Trophoblast cell (in vitro differentiated cells and primary cell): ENCODE data around the gene APH1B.

Source experiments
- DNase-seq, 2 donors: peaks; one replicate each; pipeline ENCODE4 v3.0.0-alpha.2; 2016
- H2AFZ ChIP-seq: 2 replicates; pipeline ENCODE4 v1.6.1; 2013; ENCODE audit warnings: low read length, moderate library complexity, mild to moderate bottlenecking; ENCODE audit not compliant: insufficient read depth, poor library complexity
- H2AK5ac ChIP-seq: 2 replicates; pipeline ENCODE4 v1.6.1; 2013; ENCODE audit warnings: mild to moderate bottlenecking, low read length
- H2BK120ac ChIP-seq: 2 replicates; pipeline ENCODE4 v1.6.1; 2013; ENCODE audit warnings: low read length, mild to moderate bottlenecking, moderate library complexity; ENCODE audit not compliant: insufficient read depth, poor library complexity
- H2BK12ac ChIP-seq: 2 replicates; pipeline ENCODE4 v1.6.1; 2013; ENCODE audit warnings: mild to moderate bottlenecking, low read length, moderate library complexity
- H2BK5ac ChIP-seq: 2 replicates; pipeline ENCODE4 v1.6.1; 2013; ENCODE audit warnings: low read length, low read depth, moderate library complexity, mild to moderate bottlenecking; ENCODE audit not compliant: poor library complexity
- H3K14ac ChIP-seq: 2 replicates; pipeline ENCODE4 v1.6.1; 2013; ENCODE audit warnings: mild to moderate bottlenecking, low read length
- H3K18ac ChIP-seq: 2 replicates; pipeline ENCODE4 v1.6.1; 2013; ENCODE audit warnings: mild to moderate bottlenecking, low read length
- H3K23ac ChIP-seq: 2 replicates; pipeline ENCODE4 v1.6.1; 2013; ENCODE audit warnings: low read length
- H3K27ac ChIP-seq: 2 replicates; pipeline ENCODE4 v1.5.1; 2013; ENCODE audit warnings: low read depth, mild to moderate bottlenecking, inconsistent platforms, low read length, moderate library complexity
- H3K27me3 ChIP-seq: 2 replicates; pipeline ENCODE4 v1.6.1; 2013; ENCODE audit warnings: inconsistent platforms, mild to moderate bottlenecking, low read length, moderate library complexity; ENCODE audit not compliant: insufficient read depth
- H3K36me3 ChIP-seq, 2 experiments: 1 replicate in 1 of 2; 2 replicates in 1 of 2; pipeline ENCODE4 v1.6.1; 2013; ENCODE audit warnings: low read length in 2 of 2, mild to moderate bottlenecking in 2 of 2, moderate library complexity in 1 of 2; ENCODE audit not compliant: insufficient read depth in 2 of 2, control insufficient read depth in 1 of 2
- H3K4ac ChIP-seq: 2 replicates; pipeline ENCODE4 v1.6.1; 2013; ENCODE audit warnings: low read depth, mild to moderate bottlenecking, low read length, moderate library complexity
- H3K4me1 ChIP-seq, 2 experiments: 1 replicate in 1 of 2; 2 replicates in 1 of 2; pipeline ENCODE4 v1.6.1; 2013; ENCODE audit warnings: low read length in 2 of 2, mild to moderate bottlenecking in 2 of 2, moderate library complexity in 1 of 2; ENCODE audit not compliant: insufficient read depth in 2 of 2, control insufficient read depth in 1 of 2
- H3K4me2 ChIP-seq: 2 replicates; pipeline ENCODE4 v1.6.1; 2013; ENCODE audit warnings: inconsistent platforms, mild to moderate bottlenecking, low read length, moderate library complexity
- H3K4me3 ChIP-seq: 2 replicates; pipeline ENCODE4 v1.5.1; 2013; ENCODE audit warnings: mild to moderate bottlenecking, low read depth, low read length, inconsistent platforms
- H3K79me1 ChIP-seq: one replicate; pipeline ENCODE4 v1.6.1; 2013; ENCODE audit warnings: low read length
- H3K79me2 ChIP-seq: 2 replicates; pipeline ENCODE4 v1.6.1; 2013; ENCODE audit warnings: low read length, mild to moderate bottlenecking; ENCODE audit not compliant: control insufficient read depth, insufficient read depth, poor library complexity
- H3K9ac ChIP-seq: 2 replicates; pipeline ENCODE4 v1.6.1; 2013; ENCODE audit warnings: mild to moderate bottlenecking, low read length
- H3K9me3 ChIP-seq: 2 replicates; pipeline ENCODE4 v1.6.1; 2013; ENCODE audit warnings: low read depth, mild to moderate bottlenecking, control low read depth, inconsistent platforms, low read length; ENCODE audit not compliant: insufficient read depth
- H4K12ac ChIP-seq: 2 replicates; pipeline ENCODE4 v1.6.1; 2013; ENCODE audit warnings: low read depth, mild to moderate bottlenecking, low read length, moderate library complexity
- H4K8ac ChIP-seq: 2 replicates; pipeline ENCODE4 v1.6.1; 2013; ENCODE audit warnings: low read depth, mild to moderate bottlenecking, low read length, moderate library complexity
- H4K91ac ChIP-seq: one replicate; pipeline ENCODE4 v1.6.1; 2013; ENCODE audit warnings: low read depth, mild to moderate bottlenecking, low read length, moderate library complexity
- WGBS: extraction: QIAGEN DNeasy Blood & Tissue Kit; methylation state at CpG from one replicate; pipeline ENCODE4 v1.1.7; 2013; ENCODE audit warnings: missing lambda C conversion rate; ENCODE audit not compliant: insufficient read length, insufficient coverage; ENCODE audit errors: extremely low coverage; 5-methylcytosine and 5-hydroxymethylcytosine counted together

Gene APH1B

DNA sequence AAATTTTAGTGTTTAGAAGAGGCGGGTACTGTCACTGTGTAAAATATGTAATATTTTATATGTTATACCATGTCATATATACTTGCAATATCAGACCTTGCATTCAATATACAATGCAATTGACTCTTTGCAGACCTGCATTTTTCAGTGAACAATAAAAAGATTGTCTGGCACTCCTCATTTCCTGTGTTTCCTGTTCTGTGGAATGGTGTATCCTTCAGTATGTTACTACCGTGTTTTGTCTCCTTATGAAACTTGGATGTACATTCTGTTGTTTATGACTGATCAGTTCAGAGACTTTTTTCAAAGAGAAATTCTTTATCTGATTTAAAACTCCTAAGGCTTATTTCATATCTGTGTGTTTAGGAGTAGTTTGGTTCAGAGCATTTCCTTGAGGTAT lies 31.5 kb downstream of the APH1B start:
- H3K27me3 ChIP-seq = no peaks in the 10 kb centered on the region
- no peaks in the 10 kb centered on the region for H3K79me2 ChIP-seq
- WGBS = no CpG with 5 or more reads among the region's 2 CpGs
- DNase-seq = peak in 1 of 2 donors; percentile 70
- no peak overlapping the region for H3K23ac ChIP-seq
- H3K36me3 ChIP-seq = no peaks in the 10 kb centered on the region
- no peak overlapping the region for H3K4me2 ChIP-seq
- no peak overlapping the region for H4K8ac ChIP-seq
- H3K14ac ChIP-seq = no peak overlapping the region
- H2BK5ac ChIP-seq = no peak overlapping the region
- no peak overlapping the region for H2BK120ac ChIP-seq
- no peak overlapping the region for H2AFZ ChIP-seq
- H4K91ac ChIP-seq = no peak overlapping the region
- H2BK12ac ChIP-seq = no peak overlapping the region
- no peak overlapping the region for H2AK5ac ChIP-seq
- H3K27ac ChIP-seq = no peak overlapping the region
- H3K9me3 ChIP-seq = no peaks in the 10 kb centered on the region
- no peak overlapping the region for H3K4ac ChIP-seq
- H3K4me3 ChIP-seq = no peak overlapping the region
- H3K18ac ChIP-seq = no peak overlapping the region
- H4K12ac ChIP-seq = no peak overlapping the region
- peaks cover 2 to 6% of the 10 kb centered on the region in 2 experiments for H3K4me1 ChIP-seq
- no peak overlapping the region for H3K9ac ChIP-seq
- no peaks in the 10 kb centered on the region for H3K79me1 ChIP-seq

DNA sequence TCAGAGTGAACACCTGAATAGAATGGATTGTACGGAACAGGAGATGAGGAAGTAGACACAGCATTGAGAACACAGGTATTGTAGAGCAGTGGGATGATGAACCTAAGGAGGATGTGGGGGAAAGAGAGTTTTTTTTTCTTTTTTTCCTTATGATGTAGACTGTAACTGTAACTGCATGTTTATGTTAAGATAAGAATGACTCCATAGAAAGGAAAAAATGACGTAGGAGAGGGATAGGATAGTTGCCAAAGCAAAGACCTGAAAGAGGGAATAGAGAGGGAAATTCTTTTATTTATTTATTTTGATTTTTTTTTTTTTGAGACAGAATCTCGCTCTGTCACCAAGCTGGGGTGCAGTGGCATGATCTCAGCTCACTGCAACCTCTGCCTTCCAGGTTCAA lies 33.2 kb downstream of the APH1B start:
- Histone ChIP-seq H3K4me2 (no peak overlapping the region), H3K9ac (no peak overlapping the region), H3K23ac (no peak overlapping the region), H2AFZ (no peak overlapping the region), H3K79me2 (no peaks in the 10 kb centered on the region), H3K4me3 (no peak overlapping the region), H3K9me3 (no peaks in the 10 kb centered on the region), H3K18ac (no peak overlapping the region), H4K91ac (no peak overlapping the region), H2BK12ac (no peak overlapping the region), H3K4ac (no peak overlapping the region), H4K8ac (no peak overlapping the region), H2BK5ac (no peak overlapping the region), H3K4me1 (peaks cover 2 to 6% of the 10 kb centered on the region in 2 experiments), H3K36me3 (no peaks in the 10 kb centered on the region), H4K12ac (no peak overlapping the region), H3K27me3 (no peaks in the 10 kb centered on the region), H2AK5ac (no peak overlapping the region), H3K27ac (no peak overlapping the region), H3K14ac (no peak overlapping the region), H2BK120ac (no peak overlapping the region), H3K79me1 (no peaks in the 10 kb centered on the region)
- DNase-seq = no peak
- no CpG with 5 or more reads among the region's 3 CpGs for WGBS

DNA sequence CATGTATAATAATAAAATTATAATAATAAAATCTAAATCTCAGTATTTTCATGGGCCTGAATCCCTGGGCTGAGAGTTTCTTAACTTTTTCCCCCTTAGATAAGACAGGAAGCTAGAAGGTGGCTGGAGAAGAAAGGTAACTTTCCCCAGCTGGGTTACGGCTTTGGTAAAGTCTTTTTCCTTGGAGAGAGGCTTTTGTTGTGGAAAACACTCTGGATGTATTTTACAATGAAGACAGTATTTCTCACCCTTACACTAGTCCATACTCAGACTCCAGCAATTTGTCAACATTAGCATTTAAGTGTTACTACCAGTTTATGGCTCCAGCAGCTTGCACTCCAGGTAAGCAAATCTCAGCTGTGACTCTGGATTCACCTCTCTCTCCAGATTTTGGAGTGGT lies 34.9 kb downstream of the APH1B start:
- H3K79me2 ChIP-seq = no peaks in the 10 kb centered on the region
- H3K9ac ChIP-seq = no peak overlapping the region
- H3K9me3 ChIP-seq = no peaks in the 10 kb centered on the region
- H3K4me3 ChIP-seq = no peak overlapping the region
- no peaks in the 10 kb centered on the region for H3K27me3 ChIP-seq
- no peaks in the 10 kb centered on the region for H3K36me3 ChIP-seq
- no peak overlapping the region for H2AK5ac ChIP-seq
- DNase-seq = no peak
- H4K8ac ChIP-seq = no peak overlapping the region
- no peak overlapping the region for H3K14ac ChIP-seq
- H3K79me1 ChIP-seq = no peaks in the 10 kb centered on the region
- WGBS = no CpG with 5 or more reads among the region's 1 CpG
- H4K91ac ChIP-seq = no peak overlapping the region
- no peak overlapping the region for H2BK12ac ChIP-seq
- H3K4me1 ChIP-seq = peaks cover 2 to 6% of the 10 kb centered on the region in 2 experiments
- no peak overlapping the region for H3K18ac ChIP-seq
- no peak overlapping the region for H3K23ac ChIP-seq
- no peak overlapping the region for H4K12ac ChIP-seq
- H2AFZ ChIP-seq = no peak overlapping the region
- no peak overlapping the region for H2BK120ac ChIP-seq
- H2BK5ac ChIP-seq = no peak overlapping the region
- no peak overlapping the region for H3K4me2 ChIP-seq
- H3K27ac ChIP-seq = no peak overlapping the region
- H3K4ac ChIP-seq = no peak overlapping the region

DNA sequence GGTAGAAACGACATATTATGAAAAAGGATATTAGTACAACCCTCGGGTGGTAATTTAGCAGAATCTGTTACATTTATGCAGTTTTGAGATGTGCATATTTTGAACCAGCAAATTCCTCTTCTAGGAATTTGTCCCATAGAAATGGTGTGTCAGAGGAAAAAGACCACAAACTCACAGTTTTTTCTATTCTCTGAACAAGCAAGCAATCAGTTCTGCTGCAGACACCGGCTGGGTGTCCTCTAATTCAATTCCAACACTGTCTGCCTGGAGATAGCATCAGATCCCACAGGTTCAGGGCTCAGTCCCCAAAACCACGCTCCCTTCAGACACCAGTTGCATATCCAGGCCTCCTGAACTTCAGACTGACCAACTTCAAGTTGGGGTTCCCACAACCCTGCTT lies 36.4 kb downstream of the APH1B start:
- Histone ChIP-seq H4K91ac (no peak overlapping the region), H3K18ac (no peak overlapping the region), H3K9ac (no peak overlapping the region), H3K14ac (no peak overlapping the region), H2BK12ac (no peak overlapping the region), H3K4me1 (peaks cover 0 to 2% of the 10 kb centered on the region in 2 experiments), H3K36me3 (no peaks in the 10 kb centered on the region), H3K23ac (no peak overlapping the region), H2BK5ac (no peak overlapping the region), H3K4me3 (no peak overlapping the region), H3K79me1 (no peaks in the 10 kb centered on the region), H3K27ac (no peak overlapping the region), H2AK5ac (no peak overlapping the region), H3K79me2 (no peaks in the 10 kb centered on the region), H2BK120ac (no peak overlapping the region), H3K9me3 (no peaks in the 10 kb centered on the region), H4K8ac (no peak overlapping the region), H2AFZ (no peak overlapping the region), H3K4ac (no peak overlapping the region), H4K12ac (no peak overlapping the region), H3K4me2 (no peak overlapping the region), H3K27me3 (no peaks in the 10 kb centered on the region)
- DNase-seq = no peak
- no CpG with 5 or more reads among the region's 4 CpGs for WGBS
